Activated naive CD4-positive, alpha-beta T cell (primary cell): ENCODE data around the gene CYB5R3.
"Not testable (repeated sequence)": the region's sequence is repeated elsewhere in the genome, so short reads cannot be mapped to it uniquely, and the experiment has no call there.

Experiments
- DNase-seq, 4 experiments: peaks; one replicate each; lab custom pipeline; 2025; lab: John Stamatoyannopoulos, UW

The CYB5R3 gene

DNA sequence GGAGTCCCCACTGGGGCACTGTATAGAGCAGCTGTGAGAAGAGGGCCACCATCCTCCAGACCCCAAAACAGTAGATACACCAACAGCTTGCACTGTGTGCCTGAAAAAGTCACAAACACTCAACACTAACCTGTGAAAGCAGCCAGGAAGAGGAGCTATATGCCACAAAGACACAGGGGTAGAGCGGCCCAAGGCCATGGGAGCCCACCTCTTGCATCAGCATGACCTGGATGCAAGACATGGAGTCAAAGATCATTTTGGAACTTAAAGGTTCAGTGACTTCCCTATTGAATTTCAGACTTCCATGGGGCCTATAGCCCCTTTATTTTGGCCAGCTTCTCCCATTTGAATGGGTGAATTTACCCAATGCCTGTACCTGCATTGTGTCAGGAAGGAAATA, 29.7 kb upstream of the CYB5R3 start:
- no peak for DNase-seq

- not testable (repeated sequence) for DNase-seq
Measured at GRCh38 chr22:42677936-42678335, 28.7 kb upstream of the CYB5R3 start.

GRCh38 chr22:42676059-42676607, 26.9 kb upstream of the CYB5R3 start:
- DNase-seq = no peak

DNA sequence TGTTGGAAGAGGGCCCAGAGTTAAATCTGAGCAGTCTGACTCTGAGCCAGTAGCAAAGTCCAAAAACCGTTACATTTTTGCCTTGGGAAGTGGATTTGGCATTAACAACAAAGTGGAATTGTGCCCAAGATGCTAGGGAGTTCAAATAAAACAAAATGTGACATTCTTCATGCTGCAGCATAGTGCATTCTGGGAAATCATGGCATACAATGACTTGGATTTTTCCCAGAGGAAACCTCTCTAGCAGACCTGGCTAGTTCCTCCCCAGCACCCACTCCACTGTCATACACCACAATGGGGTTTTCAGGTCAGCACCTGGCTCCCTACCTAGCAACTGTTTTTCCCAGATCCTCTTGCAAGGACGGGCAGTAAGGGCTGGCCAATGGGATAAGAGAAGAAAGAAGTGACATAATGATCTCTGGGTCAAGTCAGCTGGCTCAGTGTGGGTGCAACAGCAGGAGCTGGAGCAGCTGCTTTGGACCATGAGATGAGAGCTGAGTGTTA, 24.8 kb upstream of the CYB5R3 start:
- DNase-seq = no peak

GRCh38 chr22:42673071-42673470, 23.9 kb upstream of the CYB5R3 start:
- not testable (repeated sequence) for DNase-seq

GRCh38 chr22:42670921-42671709, 21.9 kb upstream of the CYB5R3 start:
- DNase-seq = no peak

GRCh38 chr22:42670046-42670445, 20.9 kb upstream of the CYB5R3 start:
- DNase-seq = no peak

- DNase-seq = not testable (repeated sequence)
Measured at GRCh38 chr22:42666393-42666792, 17.2 kb upstream of the CYB5R3 start.

GRCh38 chr22:42664976-42665831, 16.0 kb upstream of the CYB5R3 start:
- DNase-seq = no peak

- DNase-seq = peak; percentile 64 to 75 (median 70)
Measured at GRCh38 chr22:42661985-42662831, 13.0 kb upstream of the CYB5R3 start.

- no peak for DNase-seq
Measured at GRCh38 chr22:42656578-42656977, 7.4 kb upstream of the CYB5R3 start.

GRCh38 chr22:42655693-42656092, 6.5 kb upstream of the CYB5R3 start:
- no peak for DNase-seq

DNA sequence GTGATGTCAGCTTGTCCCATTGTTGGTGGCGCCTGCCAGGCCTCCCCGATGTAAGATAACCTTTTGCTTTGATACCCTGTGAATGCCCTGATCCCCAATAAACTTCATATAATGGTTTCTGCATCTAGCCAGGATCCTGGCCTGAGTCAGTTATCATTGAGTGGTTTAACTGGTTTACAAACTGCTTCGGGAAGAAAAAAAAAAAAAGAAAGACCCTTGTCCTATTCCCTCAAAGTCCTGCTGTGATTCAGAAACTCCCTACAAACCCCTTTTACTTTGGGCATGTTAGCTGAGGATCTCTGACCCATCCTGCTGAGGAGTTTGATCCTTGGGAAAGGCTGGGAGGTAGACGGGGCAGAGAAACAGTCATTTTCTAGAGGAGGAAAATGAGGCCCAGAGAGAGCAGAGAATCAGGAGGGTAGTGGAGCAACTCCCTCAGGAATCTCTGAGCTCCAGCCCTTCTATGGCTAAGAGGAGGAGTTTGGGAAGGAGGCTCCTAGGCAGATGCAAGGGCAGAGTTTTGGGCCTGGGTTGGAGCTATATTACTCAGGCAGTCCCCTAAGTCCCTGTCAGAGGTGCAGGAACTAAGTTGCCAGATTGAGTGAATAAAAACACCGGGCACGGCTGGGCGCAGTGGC, 5.4 kb upstream of the CYB5R3 start:
- DNase-seq = no peak

- DNase-seq = no peak
Measured at GRCh38 chr22:42653999-42654398, 4.8 kb upstream of the CYB5R3 start.

DNA sequence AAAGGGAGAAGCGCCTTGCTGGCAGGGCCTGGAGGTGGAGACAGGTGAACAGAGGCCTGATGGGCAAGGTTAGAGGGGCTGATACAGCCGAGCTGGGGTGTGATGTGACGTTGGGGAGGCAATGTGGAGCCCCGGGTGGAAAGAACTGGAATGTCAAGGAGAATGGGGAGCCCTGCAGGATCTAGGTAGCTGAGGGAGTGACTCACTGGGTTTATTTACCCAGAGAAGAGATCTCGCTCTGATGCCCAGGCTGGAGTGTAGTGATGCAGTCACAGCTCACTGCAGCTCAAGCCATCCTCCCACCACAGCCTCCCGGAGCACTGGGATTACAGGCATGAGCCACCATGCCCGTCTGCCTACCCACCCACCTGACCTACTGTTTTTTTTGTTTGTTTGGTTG, 1.9 kb upstream of the CYB5R3 start:
- no peak for DNase-seq

GRCh38 chr22:42648368-42649245, 585 bp downstream of the CYB5R3 start:
- peak in 1 of 4 experiments; percentile 16 for DNase-seq

DNA sequence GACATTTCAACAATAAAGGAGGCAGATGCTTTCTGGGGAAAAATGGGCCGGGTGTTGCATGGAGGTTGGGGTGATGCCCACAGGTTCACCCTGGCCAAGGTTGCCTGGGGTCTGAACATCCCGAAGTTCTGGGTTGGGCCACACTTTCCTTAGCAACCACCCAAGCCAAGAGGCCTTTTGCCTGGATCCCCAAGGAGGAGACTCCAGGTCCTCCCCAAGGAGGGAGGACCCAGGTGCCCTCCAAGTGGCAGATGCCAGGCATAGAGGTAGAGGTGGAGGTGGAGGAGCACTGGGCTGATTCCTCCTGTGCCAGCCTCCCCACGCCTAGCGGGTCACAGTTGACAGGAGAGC, 1.2 kb downstream of the CYB5R3 start:
- DNase-seq = no peak

DNA sequence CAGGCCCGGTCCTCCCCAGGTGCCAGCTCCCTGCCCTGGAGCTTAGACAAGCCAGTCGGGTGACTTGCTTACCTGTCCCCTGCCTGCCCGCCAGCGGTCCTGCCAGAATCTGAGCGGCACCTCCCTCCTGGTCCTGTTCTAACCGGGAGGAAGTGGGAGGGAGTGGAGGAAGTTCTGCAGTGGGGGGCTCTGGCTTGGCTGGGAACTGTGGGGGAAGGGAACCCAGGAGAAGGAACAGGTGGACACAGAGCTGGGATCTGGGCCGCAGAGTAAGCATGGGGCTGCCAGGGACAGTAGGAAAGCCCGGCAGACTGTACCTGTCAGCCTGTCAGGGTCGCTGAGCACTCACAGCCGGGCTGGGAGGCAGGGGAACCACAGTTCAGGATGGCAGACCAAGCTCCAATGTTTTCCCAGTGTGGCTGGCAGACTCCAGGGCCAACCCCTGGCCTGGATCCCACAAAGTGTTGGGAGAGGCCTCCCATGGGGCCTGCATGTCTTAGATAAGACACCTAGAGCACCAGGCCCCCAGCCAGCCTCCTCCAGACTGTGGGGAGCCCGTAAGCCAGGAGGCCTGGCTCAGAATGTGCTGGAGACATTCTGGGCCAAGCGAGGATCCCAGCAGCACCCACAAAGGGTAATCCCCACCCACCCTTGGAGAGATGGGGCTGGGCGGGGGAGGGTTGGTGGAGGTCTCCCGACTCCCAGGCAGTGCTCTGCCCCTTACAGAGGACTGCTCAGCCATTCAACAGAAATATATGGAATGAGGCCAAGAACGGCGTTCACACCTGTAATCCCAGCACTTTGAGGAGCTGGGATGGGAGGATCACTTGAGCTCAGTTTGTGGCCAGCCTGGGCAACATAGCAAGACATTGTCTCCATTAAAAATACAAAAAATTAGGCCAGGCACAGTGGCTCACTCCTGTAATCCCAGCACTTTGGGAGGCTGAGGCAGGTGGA, 2.3 kb downstream of the CYB5R3 start:
- DNase-seq = no peak

DNA sequence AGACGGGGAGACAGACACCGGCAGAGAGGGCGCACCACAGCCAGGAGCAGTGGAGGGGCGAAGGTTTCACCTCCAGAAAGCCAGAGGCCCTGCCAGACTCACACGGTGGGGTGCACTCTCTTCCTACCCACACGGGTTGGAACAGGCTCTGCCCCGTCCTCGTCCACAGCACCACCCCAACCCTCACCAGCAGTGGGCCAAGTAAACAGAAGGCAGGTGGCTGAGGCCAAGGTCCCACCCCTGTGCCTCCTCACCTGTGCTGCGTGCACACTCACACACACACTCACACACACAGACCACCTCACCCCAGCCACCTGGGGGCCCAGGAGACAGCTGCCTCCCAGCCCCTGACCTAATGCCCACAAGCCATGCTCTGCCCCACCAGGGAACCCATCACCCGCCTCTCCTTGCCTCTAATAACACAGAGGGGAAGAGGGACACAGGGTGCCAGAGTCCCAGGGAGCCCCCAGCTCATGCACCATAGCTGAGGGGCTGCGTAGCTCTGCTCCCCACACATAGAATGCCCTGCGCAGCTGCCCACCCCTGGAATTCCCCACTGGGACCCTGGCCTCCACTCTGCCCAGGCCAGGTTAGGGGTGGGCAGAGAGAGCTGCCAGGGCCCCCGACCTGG, 3.1 kb downstream of the CYB5R3 start:
- no peak for DNase-seq
